HG03439 (cell line): ENCODE measurements around the gene GABRP.

Experiments used
- ATAC-seq: cut with Tn5 transposase; IDR thresholded peaks from one replicate; pipeline ENCODE4 v1.9.1; 2021; ENCODE audit warnings: mild to moderate bottlenecking, moderate library complexity; ENCODE audit not compliant: unreplicated experiment

The GABRP gene

DNA sequence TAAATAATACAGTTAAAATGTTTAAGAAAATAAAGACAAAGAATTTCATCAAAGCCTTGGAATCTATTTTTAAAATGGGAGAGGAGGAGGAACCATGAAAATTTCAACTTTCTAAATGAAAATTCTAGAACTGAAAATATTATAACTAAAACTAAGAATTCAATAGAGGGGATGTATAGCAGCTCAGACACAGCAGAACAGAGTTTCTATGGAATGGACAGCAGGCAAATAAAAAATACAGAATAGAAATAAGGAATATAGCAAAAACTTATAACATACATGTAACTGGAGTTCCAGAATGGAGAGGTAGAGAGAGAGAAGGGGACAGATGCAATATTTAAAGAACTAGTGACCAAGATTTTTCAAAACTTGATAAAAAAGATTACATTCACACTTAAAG is 76.9 kb downstream of the GABRP start:
- no peak for ATAC-seq

DNA sequence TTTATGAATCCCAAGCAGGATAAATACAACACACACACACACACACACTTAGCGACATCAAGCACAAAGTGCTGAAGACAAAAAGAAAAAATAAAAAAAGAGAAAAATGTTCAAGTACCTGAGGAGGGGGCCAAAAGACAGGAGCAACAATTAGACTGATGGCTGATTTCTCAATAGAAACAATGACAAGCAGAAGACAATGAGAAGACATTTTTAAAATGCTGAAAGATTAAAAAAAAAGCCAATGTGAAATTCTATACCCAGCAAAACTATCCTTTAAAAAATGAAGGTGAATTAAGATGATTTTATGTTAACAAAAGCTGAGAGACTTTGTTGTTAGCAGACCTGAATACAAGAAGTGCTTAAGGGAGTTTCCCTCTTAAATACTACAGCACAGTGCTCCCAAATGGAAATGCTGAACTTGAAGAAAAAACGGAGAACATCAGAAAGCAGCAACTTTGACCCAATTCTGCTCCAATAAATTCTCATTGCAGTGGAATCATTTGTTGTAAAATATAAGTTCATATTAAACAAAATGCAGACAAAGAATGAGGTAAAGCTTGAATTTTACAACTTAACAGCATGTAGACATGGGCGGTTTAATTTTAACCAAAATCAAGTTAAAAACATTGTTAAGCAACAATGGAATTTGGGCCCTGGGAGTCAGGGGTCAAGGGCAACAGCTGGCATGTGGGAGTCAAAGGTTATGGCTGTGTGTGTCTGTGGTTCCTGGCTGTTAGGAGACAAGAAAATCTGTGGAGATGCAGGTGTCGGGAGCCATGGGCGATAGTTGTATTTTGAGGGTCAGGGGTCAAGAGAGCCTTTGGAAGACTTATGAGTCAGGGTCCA is 77.5 kb downstream of the GABRP start:
- no peak for ATAC-seq

DNA sequence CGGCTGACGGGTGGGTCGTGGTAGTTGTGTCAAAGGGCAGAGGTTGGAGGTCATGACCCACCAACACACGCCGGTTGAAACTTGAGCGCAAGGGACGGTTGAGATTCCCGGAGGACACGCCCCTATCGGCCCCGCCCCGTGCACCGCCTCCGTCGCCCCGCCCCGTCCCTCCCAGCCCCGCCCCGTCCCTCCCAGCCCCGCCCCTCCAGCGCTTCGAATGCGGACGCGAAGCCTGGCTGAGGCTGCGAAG is 78.1 kb downstream of the GABRP start:
- no peak for ATAC-seq

DNA sequence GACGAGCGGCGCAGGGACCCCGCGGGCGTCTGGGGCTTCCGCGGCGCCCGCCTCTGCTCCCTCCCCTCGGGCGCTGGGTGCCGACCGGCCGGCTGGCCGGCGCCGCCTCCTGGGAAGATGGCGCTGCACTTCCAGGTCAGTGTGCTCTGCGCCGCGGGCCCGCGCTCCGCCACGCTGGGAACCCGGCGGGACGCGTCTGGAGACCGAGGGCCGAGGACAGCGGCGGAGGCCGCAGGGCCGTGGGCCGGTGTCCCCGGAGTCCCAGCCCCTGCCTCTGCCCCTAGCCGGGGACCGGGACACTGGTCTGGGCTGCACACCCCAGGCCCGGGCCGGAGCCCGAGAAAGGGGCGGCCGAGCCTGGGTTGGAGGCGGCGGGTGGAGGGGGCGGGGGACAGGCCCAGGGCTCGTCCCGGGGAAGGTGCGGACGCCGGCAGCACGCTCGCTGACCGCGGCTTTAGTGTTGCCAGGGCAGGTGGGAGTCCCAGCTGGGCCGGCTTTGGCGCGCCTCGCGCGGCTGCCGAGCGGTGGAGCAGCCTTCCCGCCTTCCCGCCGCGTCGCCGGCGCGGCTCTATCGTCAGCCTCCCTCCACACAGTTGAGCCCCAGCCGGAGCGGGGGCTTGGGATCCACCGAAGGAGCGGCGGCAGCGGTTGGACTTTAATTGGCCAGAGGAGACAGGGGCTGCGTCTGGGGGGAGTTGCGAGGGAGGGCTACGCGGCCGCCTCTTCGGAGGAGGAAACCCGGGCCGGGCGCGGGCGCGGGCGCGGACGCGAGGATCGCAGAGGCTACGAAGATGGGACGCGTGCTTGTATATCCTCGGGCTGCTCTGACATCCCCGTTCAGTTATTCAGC is 78.6 kb downstream of the GABRP start, which contains the start of gene RANBP17:
TSS of gene RANBP17 (plus strand) at position 102 of the 850 bp plus-strand sequence.
- no peak for ATAC-seq

DNA sequence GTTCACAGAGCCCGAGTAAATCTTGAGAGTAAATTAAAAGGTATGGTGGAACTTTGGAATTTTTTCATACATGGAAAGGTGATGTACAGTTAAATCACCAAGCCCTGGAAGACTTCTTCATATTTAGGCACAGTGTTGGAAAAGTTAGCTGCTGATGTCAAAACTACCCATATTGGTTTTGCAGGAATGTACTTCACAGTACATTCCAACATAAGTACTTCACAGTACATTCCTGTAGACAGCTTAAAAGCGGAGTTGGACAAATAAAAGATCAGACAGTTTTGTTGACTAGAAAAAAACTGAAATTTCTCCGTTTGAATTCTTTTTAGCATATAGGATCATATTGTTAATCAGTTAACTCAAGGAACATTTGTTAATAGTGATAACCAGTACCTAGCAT is 80.1 kb downstream of the GABRP start:
- no peak for ATAC-seq
